OCI-LY1 (cell line): ENCODE measurements around the gene COL26A1.

Source experiments
- H2AFZ ChIP-seq: fragments of 200-600 bp; sonication (generic), shearing (Covaris generic); 2 replicates; pipeline ENCODE4 v1.6.0; 2014; ENCODE audit warnings: antibody characterized with exemption, mild to moderate bottlenecking, low read length
- H3F3A ChIP-seq: fragments of 200-600 bp; sonication (generic), shearing (Covaris generic); 2 replicates; pipeline ENCODE4 v1.6.0; 2014; ENCODE audit warnings: mild to moderate bottlenecking, antibody characterized with exemption, low read length, moderate library complexity; ENCODE audit not compliant: insufficient read depth
- H3K27ac ChIP-seq: fragments of 200-600 bp; sonication (generic); 2 replicates; pipeline ENCODE4 v1.5.1; 2014; ENCODE audit warnings: low read length, mixed run types, mild to moderate bottlenecking, low read depth; ENCODE audit not compliant: poor library complexity, severe bottlenecking
- H3K27me3 ChIP-seq: fragments of 200-600 bp; sonication (generic); 2 replicates; pipeline ENCODE4 v1.6.0; 2014; ENCODE audit warnings: antibody characterized with exemption, mild to moderate bottlenecking, low read length, moderate library complexity; ENCODE audit not compliant: insufficient read depth
- H3K36me3 ChIP-seq: fragments of 200-600 bp; sonication (generic); 2 replicates; pipeline ENCODE4 v1.6.1; 2014; ENCODE audit warnings: mild to moderate bottlenecking, antibody characterized with exemption, low read length, moderate library complexity, mixed read lengths; ENCODE audit not compliant: insufficient read depth
- H3K4me1 ChIP-seq: fragments of 200-600 bp; sonication (generic); 2 replicates; pipeline ENCODE4 v1.5.1; 2014; ENCODE audit warnings: mild to moderate bottlenecking, low read length, moderate library complexity; ENCODE audit not compliant: insufficient read depth, severe bottlenecking
- H3K4me2 ChIP-seq: fragments of 200-600 bp; sonication (generic), shearing (Covaris generic); 2 replicates; pipeline ENCODE4 v1.6.1; 2014; ENCODE audit warnings: low read length
- H3K4me3 ChIP-seq: fragments of 200-600 bp; sonication (generic); 2 replicates; pipeline ENCODE4 v1.5.1; 2014; ENCODE audit warnings: low read length, low read depth, mild to moderate bottlenecking, mixed read lengths; ENCODE audit not compliant: poor library complexity, severe bottlenecking
- H3K79me2 ChIP-seq: fragments of 200-600 bp; shearing (Covaris generic); 2 replicates; pipeline ENCODE4 v1.6.1; 2016; ENCODE audit warnings: mixed run types, low read length, mixed read lengths; ENCODE audit not compliant: insufficient read depth
- H3K9ac ChIP-seq: fragments of 200-600 bp; sonication (generic), shearing (Covaris generic); 2 replicates; pipeline ENCODE4 v1.6.1; 2014; ENCODE audit warnings: mild to moderate bottlenecking, low read length, mixed read lengths
- H3K9me2 ChIP-seq: fragments of 200-600 bp; sonication (generic), shearing (Covaris generic); 2 replicates; pipeline ENCODE4 v1.6.1; 2014; ENCODE audit warnings: low read depth, mild to moderate bottlenecking, low read length, mixed read lengths
- H3K9me3 ChIP-seq: fragments of 200-600 bp; shearing (Covaris generic); 2 replicates; pipeline ENCODE4 v1.6.1; 2014; ENCODE audit warnings: low read length, mixed read lengths
- H4K20me1 ChIP-seq: fragments of 200-600 bp; sonication (generic), shearing (Covaris generic); 2 replicates; pipeline ENCODE4 v1.6.0; 2016; ENCODE audit warnings: mild to moderate bottlenecking, low read length; ENCODE audit not compliant: insufficient read depth
- CTCF ChIP-seq: fragments of 200-600 bp; sonication (generic), shearing (Covaris generic); IDR thresholded peaks from 2 replicates; pipeline ENCODE4 v1.5.1; 2017; ENCODE audit warnings: mild to moderate bottlenecking, antibody characterized with exemption, low read length, moderate library complexity, mixed read lengths
- EZH2 ChIP-seq: fragments of 200-600 bp; sonication (generic), shearing (Covaris generic); IDR thresholded peaks from 2 replicates; pipeline ENCODE4 v1.8.0; 2017; ENCODE audit warnings: borderline replicate concordance, mixed run types, mild to moderate bottlenecking, antibody characterized with exemption, low read length, moderate library complexity, mixed read lengths

COL26A1 gene

GRCh38 chr7:101412976-101413375 lies 50.3 kb downstream of the COL26A1 start:
- Histone ChIP-seq H3K36me3 (peaks cover 4% of the 10 kb centered on the region; the same call in 1 of the 2 replicates), H3K9ac (no peak overlapping the region), H3K9me2 (no peaks in the 10 kb centered on the region), H2AFZ (no peak overlapping the region), H4K20me1 (no peaks in the 10 kb centered on the region), H3K27me3 (peaks cover 17% of the 10 kb centered on the region), H3K27ac (no peak overlapping the region), H3F3A (no peaks in the 10 kb centered on the region), H3K9me3 (peaks cover 24% of the 10 kb centered on the region), H3K4me1 (no peaks in the 10 kb centered on the region), H3K79me2 (no peaks in the 10 kb centered on the region), H3K4me3 (no peak overlapping the region), H3K4me2 (no peak overlapping the region)
- TF ChIP-seq CTCF: no peak
- no peak for TF ChIP-seq EZH2

DNA sequence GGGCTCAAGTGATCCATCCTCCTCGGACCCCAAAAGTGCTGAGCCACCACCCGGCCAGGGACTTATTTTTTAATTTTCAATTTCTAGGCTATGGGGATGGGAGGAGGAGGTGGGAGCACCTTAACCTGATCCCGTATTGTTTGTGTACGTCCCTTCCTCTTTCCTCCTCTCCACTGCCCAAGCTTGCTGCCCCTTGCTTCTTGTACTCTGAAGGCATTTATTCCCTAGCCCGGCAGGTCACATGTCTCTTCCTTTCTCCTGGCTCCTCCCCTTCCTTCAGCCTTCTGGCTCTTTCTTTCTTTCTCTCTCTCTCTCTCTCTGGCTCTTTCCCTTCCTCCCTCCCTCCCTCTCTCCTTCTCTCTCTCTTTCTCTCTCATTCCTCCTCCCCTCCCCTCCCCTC lies 56.0 kb downstream of the COL26A1 start:
- no peak overlapping the region for H2AFZ ChIP-seq
- no peak overlapping the region for H3K9ac ChIP-seq
- H3K9me3 ChIP-seq: no peaks in the 10 kb centered on the region
- H3F3A ChIP-seq: no peaks in the 10 kb centered on the region
- H3K27me3 ChIP-seq: no peaks in the 10 kb centered on the region; the same call in 1 of the 2 replicates
- no peak overlapping the region for H3K4me2 ChIP-seq
- no peaks in the 10 kb centered on the region for H3K36me3 ChIP-seq
- no peaks in the 10 kb centered on the region for H3K79me2 ChIP-seq
- H3K27ac ChIP-seq: no peak overlapping the region
- no peak overlapping the region for H3K4me3 ChIP-seq
- H3K4me1 ChIP-seq: no peaks in the 10 kb centered on the region
- H3K9me2 ChIP-seq: no peaks in the 10 kb centered on the region
- TF ChIP-seq EZH2 (no peak), CTCF (no peak)
- H4K20me1 ChIP-seq: no peaks in the 10 kb centered on the region

DNA sequence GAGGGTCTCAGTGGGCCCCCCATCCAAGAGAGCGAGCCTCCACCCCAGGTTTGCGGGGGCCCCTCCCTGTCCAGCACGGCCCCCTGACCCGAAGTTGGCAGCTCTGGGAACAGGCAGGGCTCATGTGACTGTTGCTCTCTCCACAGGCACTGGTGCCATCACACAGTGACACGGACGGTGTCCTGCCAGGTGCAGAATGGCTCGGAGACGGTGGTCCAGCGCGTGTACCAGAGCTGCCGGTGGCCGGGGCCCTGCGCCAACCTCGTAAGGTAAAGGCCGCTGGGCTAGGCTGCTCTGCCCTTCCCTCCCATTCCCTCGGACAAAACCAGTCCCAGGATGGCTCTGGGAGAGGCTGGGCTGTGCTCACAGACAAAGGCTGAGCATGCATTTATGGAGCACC lies 57.2 kb downstream of the COL26A1 start:
- H2AFZ ChIP-seq: no peak overlapping the region

More for the DNA sequence above, 57.2 kb downstream of the COL26A1 start:
- Histone ChIP-seq H3K27ac (no peak overlapping the region), H4K20me1 (no peaks in the 10 kb centered on the region), H3K79me2 (no peaks in the 10 kb centered on the region), H3K27me3 (no peaks in the 10 kb centered on the region), H3K4me1 (no peaks in the 10 kb centered on the region), H3K9me3 (no peaks in the 10 kb centered on the region), H3F3A (no peaks in the 10 kb centered on the region), H3K9ac (no peak overlapping the region), H3K36me3 (no peaks in the 10 kb centered on the region), H3K9me2 (no peaks in the 10 kb centered on the region), H3K4me2 (no peak overlapping the region), H3K4me3 (no peak overlapping the region)
- TF ChIP-seq CTCF: no peak
- TF ChIP-seq EZH2: no peak
